ENCODE data around the gene KLHL22.

- TF ChIP-seq POLR2A (IDR thresholded peaks at IDR 0.05) = no peak
- TF ChIP-seq CTCF (IDR thresholded peaks at IDR 0.05) = no peak
Observed at GRCh38 chr22:20531154-20531403, 35.5 kb upstream of the KLHL22 start.
